Loucy (cell line): ENCODE data around the gene PYGB.

ENCODE experiments used
- CTCF ChIP-seq: fragments of 200-600 bp; sonication (generic); conservative IDR thresholded peaks from 2 replicates; pipeline ENCODE4 v1.5.1; 2014; ENCODE audit warnings: mild to moderate bottlenecking, antibody characterized with exemption, low read length
- EZH2phosphoT487 ChIP-seq: fragments of 200-600 bp; IDR thresholded peaks from 2 replicates; pipeline ENCODE4 v1.6.1; 2018; ENCODE audit warnings: antibody characterized with exemption, mild to moderate bottlenecking, moderate library complexity, borderline replicate concordance

- TF ChIP-seq CTCF: no peak
- no peak for TF ChIP-seq EZH2phosphoT487
Measured at GRCh38 chr20:25206548-25206947, 41.3 kb upstream of the PYGB start.
